ENCODE measurements around the gene ZC3HAV1.

Gene ZC3HAV1

DNA sequence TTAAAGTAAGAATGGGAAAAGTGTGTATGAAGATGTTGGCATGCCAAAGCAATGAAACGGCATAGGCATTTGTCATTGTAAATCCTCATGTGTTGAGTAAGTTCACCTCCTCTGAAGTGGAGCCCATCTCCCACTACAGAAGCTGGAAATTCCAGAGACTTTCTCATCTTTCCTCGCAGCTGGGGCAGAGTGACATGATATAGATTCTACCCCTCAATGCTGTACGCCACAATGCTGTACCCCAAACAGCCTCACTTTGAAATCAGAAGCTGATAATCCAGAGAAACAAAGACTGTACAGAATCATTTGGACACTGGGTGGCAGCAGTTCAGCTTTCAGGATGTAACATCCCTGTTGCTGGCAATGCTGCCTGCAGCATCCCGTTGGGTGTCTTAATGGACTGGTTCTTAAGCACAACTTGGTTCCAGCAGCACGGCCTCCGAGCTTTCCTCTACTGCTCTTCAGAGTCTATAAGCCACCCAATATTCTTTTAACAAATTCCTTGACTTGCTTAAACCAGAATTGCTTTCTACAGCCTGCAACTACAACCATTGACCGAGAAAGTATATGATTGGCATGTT, 92.5 kb downstream of the ZC3HAV1 start:
- DNase-seq (ENCODE audit: low read depth): no peak
- no peak overlapping the region for H3K4me3 ChIP-seq (ENCODE audit: control insufficient read depth, low read depth, low read length)
- TF ChIP-seq, protein P1, sequence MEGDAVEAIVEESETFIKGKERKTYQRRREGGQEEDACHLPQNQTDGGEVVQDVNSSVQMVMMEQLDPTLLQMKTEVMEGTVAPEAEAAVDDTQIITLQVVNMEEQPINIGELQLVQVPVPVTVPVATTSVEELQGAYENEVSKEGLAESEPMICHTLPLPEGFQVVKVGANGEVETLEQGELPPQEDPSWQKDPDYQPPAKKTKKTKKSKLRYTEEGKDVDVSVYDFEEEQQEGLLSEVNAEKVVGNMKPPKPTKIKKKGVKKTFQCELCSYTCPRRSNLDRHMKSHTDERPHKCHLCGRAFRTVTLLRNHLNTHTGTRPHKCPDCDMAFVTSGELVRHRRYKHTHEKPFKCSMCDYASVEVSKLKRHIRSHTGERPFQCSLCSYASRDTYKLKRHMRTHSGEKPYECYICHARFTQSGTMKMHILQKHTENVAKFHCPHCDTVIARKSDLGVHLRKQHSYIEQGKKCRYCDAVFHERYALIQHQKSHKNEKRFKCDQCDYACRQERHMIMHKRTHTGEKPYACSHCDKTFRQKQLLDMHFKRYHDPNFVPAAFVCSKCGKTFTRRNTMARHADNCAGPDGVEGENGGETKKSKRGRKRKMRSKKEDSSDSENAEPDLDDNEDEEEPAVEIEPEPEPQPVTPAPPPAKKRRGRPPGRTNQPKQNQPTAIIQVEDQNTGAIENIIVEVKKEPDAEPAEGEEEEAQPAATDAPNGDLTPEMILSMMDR (IDR thresholded peaks at IDR 0.05; ENCODE audit: control insufficient read depth, insufficient read depth, low read depth, low read length, missing control alignments): peak; percentile 71

GRCh38 chr7:139011373-139011772, 98.1 kb downstream of the ZC3HAV1 start:
- DNase-seq (ENCODE audit: low read depth): no peak
- H3K4me3 ChIP-seq (ENCODE audit: control insufficient read depth, low read depth, low read length): no peak overlapping the region
- TF ChIP-seq, protein P1 (IDR thresholded peaks at IDR 0.05; ENCODE audit: control insufficient read depth, insufficient read depth, low read depth, low read length, missing control alignments): no peak

GRCh38 chr7:139004321-139005090, 105.0 kb downstream of the ZC3HAV1 start:
- no peak for DNase-seq (ENCODE audit: low read depth)
- TF ChIP-seq, protein P1 (IDR thresholded peaks at IDR 0.05; ENCODE audit: control insufficient read depth, insufficient read depth, low read depth, low read length, missing control alignments): no peak
- no peak overlapping the region for H3K4me3 ChIP-seq (ENCODE audit: control insufficient read depth, low read depth, low read length)

GRCh38 chr7:138999414-138999813, 110.1 kb downstream of the ZC3HAV1 start:
- no peak for DNase-seq (ENCODE audit: low read depth)
- no peak overlapping the region for H3K4me3 ChIP-seq (ENCODE audit: control insufficient read depth, low read depth, low read length)
- TF ChIP-seq, protein P1 (IDR thresholded peaks at IDR 0.05; ENCODE audit: control insufficient read depth, insufficient read depth, low read depth, low read length, missing control alignments): no peak

All from AG09309 (cell line).